ENCODE results near the gene GPRC5C.

- TF ChIP-seq ZNF416 (tag by site-specific recombination; IDR thresholded peaks at IDR 0.05) (no peak), HOXD13 (CRISPR knock-in tag; IDR thresholded peaks at IDR 0.05; ENCODE audit: borderline replicate concordance) (no peak), CTCF (tag by site-specific recombination; IDR thresholded peaks at IDR 0.05) (no peak), ZNF10 (tag by site-specific recombination; IDR thresholded peaks at IDR 0.05) (no peak), SALL2 (tag by site-specific recombination; IDR thresholded peaks at IDR 0.05; ENCODE audit: borderline replicate concordance) (no peak), ZEB2 (tag by site-specific recombination; IDR thresholded peaks at IDR 0.05) (no peak), ZNF670 (tag by site-specific recombination; IDR thresholded peaks at IDR 0.05; ENCODE audit: low read depth) (no peak), ZNF175 (tag by site-specific recombination; IDR thresholded peaks at IDR 0.05) (no peak), ELK4 (IDR thresholded peaks at IDR 0.05; ENCODE audit: borderline replicate concordance, low read depth, low read length) (no peak), ZNF555 (tag by site-specific recombination; conservative IDR thresholded peaks at IDR 0.05) (no peak)
Observed at GRCh38 chr17:74426551-74427047, 5.3 kb upstream of the GPRC5C start.
